NCI-H2107 treated with DMSO at 0.1 percent for 48 hours (cell line): ENCODE data around the gene GZMB.
"Not testable (repeated sequence)": the region's sequence is repeated elsewhere in the genome, so short reads cannot be mapped to it uniquely, and the experiment has no call there.

Source experiments
- DNase-seq: peaks from one replicate; lab custom pipeline; 2025; ENCODE audit not compliant: unreplicated experiment; lab: John Stamatoyannopoulos, UW

The GZMB gene

GRCh38 chr14:24634158-24634557, at the start of gene GZMB:
TSS of gene GZMB (minus strand) at chr14:24634190. CDS start at chr14:24634160, 30 bp downstream.
- DNase-seq: no peak

- no peak for DNase-seq
Measured at GRCh38 chr14:24681056-24681455, 47.1 kb upstream of the GZMB start.

GRCh38 chr14:24680516-24680915, 46.5 kb upstream of the GZMB start:
- DNase-seq: no peak

- no peak for DNase-seq
Measured at GRCh38 chr14:24679248-24679961, 45.4 kb upstream of the GZMB start.

- DNase-seq: peak; percentile 95
Measured at GRCh38 chr14:24678801-24679247, 44.8 kb upstream of the GZMB start.

GRCh38 chr14:24677956-24678355, 44.0 kb upstream of the GZMB start:
- no peak for DNase-seq

- DNase-seq: no peak
Measured at GRCh38 chr14:24674204-24674970, 40.4 kb upstream of the GZMB start.

- DNase-seq: no peak
Measured at GRCh38 chr14:24673534-24674203, 39.7 kb upstream of the GZMB start.

GRCh38 chr14:24673059-24673458, 39.1 kb upstream of the GZMB start:
- DNase-seq: no peak

- no peak for DNase-seq
Measured at GRCh38 chr14:24670594-24670993, 36.6 kb upstream of the GZMB start.

- no peak for DNase-seq
Measured at GRCh38 chr14:24669651-24670050, 35.7 kb upstream of the GZMB start.

GRCh38 chr14:24665440-24665991, 31.5 kb upstream of the GZMB start:
- no peak for DNase-seq

GRCh38 chr14:24664366-24664765, 30.4 kb upstream of the GZMB start:
- DNase-seq: no peak

- no peak for DNase-seq
Measured at GRCh38 chr14:24662753-24663152, 28.8 kb upstream of the GZMB start.

- no peak for DNase-seq
Measured at GRCh38 chr14:24659916-24660570, 26.1 kb upstream of the GZMB start.

- not testable (repeated sequence) for DNase-seq
Measured at GRCh38 chr14:24648361-24648760, 14.4 kb upstream of the GZMB start.

- DNase-seq: no peak
Measured at GRCh38 chr14:24639905-24640304, 5.9 kb upstream of the GZMB start.

GRCh38 chr14:24639270-24639669, 5.3 kb upstream of the GZMB start:
- DNase-seq: no peak

- no peak for DNase-seq
Measured at GRCh38 chr14:24633353-24633752, 637 bp downstream of the GZMB start.

- DNase-seq: no peak
Measured at GRCh38 chr14:24632761-24633160, 1.2 kb downstream of the GZMB start.

GRCh38 chr14:24632336-24632735, 1.7 kb downstream of the GZMB start:
- no peak for DNase-seq
